Measurements from ENCODE around the gene RPS6KA5.

RPS6KA5 gene

GRCh38 chr14:91068642-91069041, 8.2 kb upstream of the RPS6KA5 start:
- Histone ChIP-seq H3K9ac (ENCODE audit: low read depth in 1 of 2, low read length in 2 of 2) (no peak overlapping the region), H3K27ac (ENCODE audit: low read depth, low read length) (no peak overlapping the region), H3K9me3 (ENCODE audit: control insufficient read depth in 1 of 2, low read length in 2 of 2) (no peaks in the 10 kb centered on the region), H3K36me3 (ENCODE audit: control insufficient read depth in 1 of 2, insufficient read depth in 2 of 2, low read length in 2 of 2) (no peaks in the 10 kb centered on the region), H3K4me3 (ENCODE audit: low read depth in 1 of 2, low read length in 2 of 2) (no peak overlapping the region), H3K27me3 (ENCODE audit: control insufficient read depth in 1 of 2, insufficient read depth in 2 of 2, low read length in 2 of 2) (no peaks in the 10 kb centered on the region), H3K4me1 (ENCODE audit: control insufficient read depth in 1 of 2, insufficient read depth in 2 of 2, low read length in 2 of 2) (peaks cover 2 to 4% of the 10 kb centered on the region in 2 donors)

GRCh38 chr14:91067186-91067585, 6.7 kb upstream of the RPS6KA5 start:
- Histone ChIP-seq H3K36me3 (ENCODE audit: control insufficient read depth in 1 of 2, insufficient read depth in 2 of 2, low read length in 2 of 2) (no peaks in the 10 kb centered on the region), H3K9me3 (ENCODE audit: control insufficient read depth in 1 of 2, low read length in 2 of 2) (no peaks in the 10 kb centered on the region), H3K9ac (ENCODE audit: low read depth in 1 of 2, low read length in 2 of 2) (no peak overlapping the region), H3K4me1 (ENCODE audit: control insufficient read depth in 1 of 2, insufficient read depth in 2 of 2, low read length in 2 of 2) (peaks cover 2 to 16% of the 10 kb centered on the region in 2 donors), H3K27ac (ENCODE audit: low read depth, low read length) (no peak overlapping the region), H3K4me3 (ENCODE audit: low read depth in 1 of 2, low read length in 2 of 2) (no peak overlapping the region), H3K27me3 (ENCODE audit: control insufficient read depth in 1 of 2, insufficient read depth in 2 of 2, low read length in 2 of 2) (no peaks in the 10 kb centered on the region)

- Histone ChIP-seq H3K27ac (ENCODE audit: low read depth, low read length) (no peak overlapping the region), H3K36me3 (ENCODE audit: control insufficient read depth in 1 of 2, insufficient read depth in 2 of 2, low read length in 2 of 2) (no peaks in the 10 kb centered on the region), H3K4me3 (ENCODE audit: low read depth in 1 of 2, low read length in 2 of 2) (no peak overlapping the region), H3K9ac (ENCODE audit: low read depth in 1 of 2, low read length in 2 of 2) (no peak overlapping the region), H3K4me1 (ENCODE audit: control insufficient read depth in 1 of 2, insufficient read depth in 2 of 2, low read length in 2 of 2) (peaks cover 10 to 23% of the 10 kb centered on the region in 2 donors), H3K9me3 (ENCODE audit: control insufficient read depth in 1 of 2, low read length in 2 of 2) (no peaks in the 10 kb centered on the region), H3K27me3 (ENCODE audit: control insufficient read depth in 1 of 2, insufficient read depth in 2 of 2, low read length in 2 of 2) (no peaks in the 10 kb centered on the region)
These were observed 4.8 kb upstream of the RPS6KA5 start for GRCh38 chr14:91065266-91065665.

GRCh38 chr14:91063119-91063518, 2.7 kb upstream of the RPS6KA5 start:
- H3K9ac ChIP-seq (ENCODE audit: low read depth in 1 of 2, low read length in 2 of 2): no peak overlapping the region
- no peaks in the 10 kb centered on the region for H3K9me3 ChIP-seq (ENCODE audit: control insufficient read depth in 1 of 2, low read length in 2 of 2)
- peaks cover 8 to 23% of the 10 kb centered on the region in 2 donors for H3K4me1 ChIP-seq (ENCODE audit: control insufficient read depth in 1 of 2, insufficient read depth in 2 of 2, low read length in 2 of 2)
- no peaks in the 10 kb centered on the region for H3K36me3 ChIP-seq (ENCODE audit: control insufficient read depth in 1 of 2, insufficient read depth in 2 of 2, low read length in 2 of 2)
- no peak overlapping the region for H3K27ac ChIP-seq (ENCODE audit: low read depth, low read length)
- H3K4me3 ChIP-seq (ENCODE audit: low read depth in 1 of 2, low read length in 2 of 2): no peak overlapping the region
- no peaks in the 10 kb centered on the region for H3K27me3 ChIP-seq (ENCODE audit: control insufficient read depth in 1 of 2, insufficient read depth in 2 of 2, low read length in 2 of 2)

- H3K9ac ChIP-seq (ENCODE audit: low read depth in 1 of 2, low read length in 2 of 2): no peak overlapping the region
- no peaks in the 10 kb centered on the region for H3K36me3 ChIP-seq (ENCODE audit: control insufficient read depth in 1 of 2, insufficient read depth in 2 of 2, low read length in 2 of 2)
- no peak overlapping the region for H3K4me3 ChIP-seq (ENCODE audit: low read depth in 1 of 2, low read length in 2 of 2)
- no peaks in the 10 kb centered on the region for H3K9me3 ChIP-seq (ENCODE audit: control insufficient read depth in 1 of 2, low read length in 2 of 2)
- peaks cover 8 to 23% of the 10 kb centered on the region in 2 donors for H3K4me1 ChIP-seq (ENCODE audit: control insufficient read depth in 1 of 2, insufficient read depth in 2 of 2, low read length in 2 of 2)
- H3K27me3 ChIP-seq (ENCODE audit: control insufficient read depth in 1 of 2, insufficient read depth in 2 of 2, low read length in 2 of 2): no peaks in the 10 kb centered on the region
- no peak overlapping the region for H3K27ac ChIP-seq (ENCODE audit: low read depth, low read length)
These were observed 2.2 kb upstream of the RPS6KA5 start for GRCh38 chr14:91062600-91062999.

GRCh38 chr14:91061056-91061887, 831 bp upstream of the RPS6KA5 start:
- Histone ChIP-seq H3K27me3 (ENCODE audit: control insufficient read depth in 1 of 2, insufficient read depth in 2 of 2, low read length in 2 of 2) (no peaks in the 10 kb centered on the region), H3K36me3 (ENCODE audit: control insufficient read depth in 1 of 2, insufficient read depth in 2 of 2, low read length in 2 of 2) (no peaks in the 10 kb centered on the region), H3K9me3 (ENCODE audit: control insufficient read depth in 1 of 2, low read length in 2 of 2) (no peaks in the 10 kb centered on the region), H3K4me3 (ENCODE audit: low read depth in 1 of 2, low read length in 2 of 2) (peak overlapping the region; percentile 67 to 68), H3K27ac (ENCODE audit: low read depth, low read length) (peak overlapping the region; percentile 7), H3K4me1 (ENCODE audit: control insufficient read depth in 1 of 2, insufficient read depth in 2 of 2, low read length in 2 of 2) (peaks cover 8 to 23% of the 10 kb centered on the region in 2 donors), H3K9ac (ENCODE audit: low read depth in 1 of 2, low read length in 2 of 2) (peak overlapping the region; percentile 52 to 66)

GRCh38 chr14:91059576-91060350, 678 bp downstream of the RPS6KA5 start:
- Histone ChIP-seq H3K9me3 (ENCODE audit: control insufficient read depth in 1 of 2, low read length in 2 of 2) (no peaks in the 10 kb centered on the region), H3K36me3 (ENCODE audit: control insufficient read depth in 1 of 2, insufficient read depth in 2 of 2, low read length in 2 of 2) (no peaks in the 10 kb centered on the region)

GRCh38 chr14:91058042-91058581, 2.3 kb downstream of the RPS6KA5 start:
- peaks cover 8 to 14% of the 10 kb centered on the region in 2 donors for H3K4me1 ChIP-seq (ENCODE audit: control insufficient read depth in 1 of 2, insufficient read depth in 2 of 2, low read length in 2 of 2)
- H3K27ac ChIP-seq (ENCODE audit: low read depth, low read length): no peak overlapping the region
- no peaks in the 10 kb centered on the region for H3K27me3 ChIP-seq (ENCODE audit: control insufficient read depth in 1 of 2, insufficient read depth in 2 of 2, low read length in 2 of 2)
- H3K9me3 ChIP-seq (ENCODE audit: control insufficient read depth in 1 of 2, low read length in 2 of 2): no peaks in the 10 kb centered on the region
- H3K4me3 ChIP-seq (ENCODE audit: low read depth in 1 of 2, low read length in 2 of 2): no peak overlapping the region
- no peaks in the 10 kb centered on the region for H3K36me3 ChIP-seq (ENCODE audit: control insufficient read depth in 1 of 2, insufficient read depth in 2 of 2, low read length in 2 of 2)
- H3K9ac ChIP-seq (ENCODE audit: low read depth in 1 of 2, low read length in 2 of 2): no peak overlapping the region

More at GRCh38 chr14:91059576-91060350, 678 bp downstream of the RPS6KA5 start:
- H3K27me3 ChIP-seq (ENCODE audit: control insufficient read depth in 1 of 2, insufficient read depth in 2 of 2, low read length in 2 of 2): no peaks in the 10 kb centered on the region
- H3K9ac ChIP-seq (ENCODE audit: low read depth in 1 of 2, low read length in 2 of 2): peak overlapping the region; percentile 77 to 83
- H3K4me3 ChIP-seq (ENCODE audit: low read depth in 1 of 2, low read length in 2 of 2): peak overlapping the region; percentile 79 to 85
- peak overlapping the region; percentile 90 for H3K27ac ChIP-seq (ENCODE audit: low read depth, low read length)
- H3K4me1 ChIP-seq (ENCODE audit: control insufficient read depth in 1 of 2, insufficient read depth in 2 of 2, low read length in 2 of 2): peaks cover 8 to 23% of the 10 kb centered on the region in 2 donors

- Histone ChIP-seq H3K36me3 (ENCODE audit: control insufficient read depth in 1 of 2, insufficient read depth in 2 of 2, low read length in 2 of 2) (no peaks in the 10 kb centered on the region), H3K27me3 (ENCODE audit: control insufficient read depth in 1 of 2, insufficient read depth in 2 of 2, low read length in 2 of 2) (no peaks in the 10 kb centered on the region), H3K4me3 (ENCODE audit: low read depth in 1 of 2, low read length in 2 of 2) (no peak overlapping the region), H3K27ac (ENCODE audit: low read depth, low read length) (no peak overlapping the region), H3K9me3 (ENCODE audit: control insufficient read depth in 1 of 2, low read length in 2 of 2) (no peaks in the 10 kb centered on the region), H3K9ac (ENCODE audit: low read depth in 1 of 2, low read length in 2 of 2) (no peak overlapping the region), H3K4me1 (ENCODE audit: control insufficient read depth in 1 of 2, insufficient read depth in 2 of 2, low read length in 2 of 2) (peaks cover 2% of the 10 kb centered on the region in 2 donors)
These were observed 4.1 kb downstream of the RPS6KA5 start for GRCh38 chr14:91056361-91056760.

GRCh38 chr14:91055016-91055415, 5.4 kb downstream of the RPS6KA5 start:
- Histone ChIP-seq H3K27ac (ENCODE audit: low read depth, low read length) (no peak overlapping the region), H3K4me3 (ENCODE audit: low read depth in 1 of 2, low read length in 2 of 2) (no peak overlapping the region), H3K9ac (ENCODE audit: low read depth in 1 of 2, low read length in 2 of 2) (no peak overlapping the region), H3K4me1 (ENCODE audit: control insufficient read depth in 1 of 2, insufficient read depth in 2 of 2, low read length in 2 of 2) (no peaks in the 10 kb centered on the region), H3K9me3 (ENCODE audit: control insufficient read depth in 1 of 2, low read length in 2 of 2) (no peaks in the 10 kb centered on the region), H3K36me3 (ENCODE audit: control insufficient read depth in 1 of 2, insufficient read depth in 2 of 2, low read length in 2 of 2) (no peaks in the 10 kb centered on the region), H3K27me3 (ENCODE audit: control insufficient read depth in 1 of 2, insufficient read depth in 2 of 2, low read length in 2 of 2) (no peaks in the 10 kb centered on the region)

Data from duodenal mucosa (tissue), 2 donors.